Measurements from ENCODE around the gene GLIPR2. TPM values are rescaled to one million over a fixed set of nuclear protein-coding genes. Genes with fewer than 3 reads are reported as not detected.
A peak's percentile ranks its signal among the peaks of the same experiment; 100 is the strongest.
"Not testable (repeated sequence)": the region's sequence is repeated elsewhere in the genome, so short reads cannot be mapped to it uniquely, and the experiment has no call there.

GLIPR2 gene
- total RNA-seq, 1 donor from 2014 or later: 33.5 TPM

- DNase-seq (ENCODE audit: low read depth): no peak
Measured at GRCh38 chr9:36123515-36123914, 13.0 kb upstream of the GLIPR2 start.

GRCh38 chr9:36125062-36125855, 11.3 kb upstream of the GLIPR2 start:
- DNase-seq (ENCODE audit: low read depth): no peak

GRCh38 chr9:36126016-36126730, 10.4 kb upstream of the GLIPR2 start:
- no peak for DNase-seq (ENCODE audit: low read depth)

- no peak for DNase-seq (ENCODE audit: low read depth)
Measured at GRCh38 chr9:36127652-36128244, 8.8 kb upstream of the GLIPR2 start.

- no peak for DNase-seq (ENCODE audit: low read depth)
Measured at GRCh38 chr9:36128349-36128748, 8.2 kb upstream of the GLIPR2 start.

- DNase-seq (ENCODE audit: low read depth): no peak
Measured at GRCh38 chr9:36129139-36129538, 7.4 kb upstream of the GLIPR2 start.

GRCh38 chr9:36131666-36132065, 4.9 kb upstream of the GLIPR2 start:
- not testable (repeated sequence) for DNase-seq (ENCODE audit: low read depth)

GRCh38 chr9:36132086-36132485, 4.4 kb upstream of the GLIPR2 start:
- DNase-seq (ENCODE audit: low read depth): no peak

GRCh38 chr9:36134761-36135505, 1.6 kb upstream of the GLIPR2 start:
- DNase-seq (ENCODE audit: low read depth): no peak

GRCh38 chr9:36135741-36136271, 727 bp upstream of the GLIPR2 start:
- DNase-seq (ENCODE audit: low read depth): no peak

- DNase-seq (ENCODE audit: low read depth): no peak
Measured at GRCh38 chr9:36136894-36137391, 410 bp downstream of the GLIPR2 start.

GRCh38 chr9:36137392-36138004, 965 bp downstream of the GLIPR2 start:
- no peak for DNase-seq (ENCODE audit: low read depth)

- no peak for DNase-seq (ENCODE audit: low read depth)
Measured at GRCh38 chr9:36138496-36138895, 2.0 kb downstream of the GLIPR2 start.

GRCh38 chr9:36138901-36139300, 2.4 kb downstream of the GLIPR2 start:
- DNase-seq (ENCODE audit: low read depth): no peak

- DNase-seq (ENCODE audit: low read depth): no peak
Measured at GRCh38 chr9:36140086-36141084, 3.9 kb downstream of the GLIPR2 start.

- DNase-seq (ENCODE audit: low read depth): peak; percentile 19
Measured at GRCh38 chr9:36141288-36141687, 4.8 kb downstream of the GLIPR2 start.

GRCh38 chr9:36141761-36142160, 5.2 kb downstream of the GLIPR2 start:
- no peak for DNase-seq (ENCODE audit: low read depth)

- DNase-seq (ENCODE audit: low read depth): no peak
Measured at GRCh38 chr9:36142510-36143244, 6.1 kb downstream of the GLIPR2 start.

GRCh38 chr9:36143245-36143641, 6.7 kb downstream of the GLIPR2 start:
- no peak for DNase-seq (ENCODE audit: low read depth)
